Ectodermal cell (in vitro differentiated cells): ENCODE results near the gene ZNF133.
"Not testable (repeated sequence)": the region's sequence is repeated elsewhere in the genome, so short reads cannot be mapped to it uniquely, and the experiment has no call there.

ENCODE experiments used
- H3K27ac ChIP-seq: 2 replicates; pipeline ENCODE4 v1.7.0; 2013; ENCODE audit warnings: mild to moderate bottlenecking, low read depth, low read length; ENCODE audit not compliant: insufficient read depth, poor library complexity, severe bottlenecking
- H3K27me3 ChIP-seq: 2 replicates; pipeline ENCODE4 v1.7.0; 2013; ENCODE audit warnings: mild to moderate bottlenecking, low read length; ENCODE audit not compliant: insufficient read depth, control insufficient read depth, poor library complexity, severe bottlenecking
- H3K36me3 ChIP-seq: one replicate; pipeline ENCODE4 v1.7.0; 2013; ENCODE audit warnings: low read length; ENCODE audit not compliant: control insufficient read depth, insufficient read depth
- H3K4me1 ChIP-seq: one replicate; pipeline ENCODE4 v1.7.0; 2013; ENCODE audit warnings: low read length; ENCODE audit not compliant: control insufficient read depth, insufficient read depth
- H3K4me3 ChIP-seq: 2 replicates; pipeline ENCODE4 v1.7.0; 2013; ENCODE audit warnings: low read depth, low read length, control low read depth; ENCODE audit not compliant: insufficient read depth
- H3K9me3 ChIP-seq: 2 replicates; pipeline ENCODE4 v1.7.0; 2013; ENCODE audit warnings: mild to moderate bottlenecking, low read length, moderate library complexity; ENCODE audit not compliant: control insufficient read depth
- WGBS, 2 experiments: methylation state at CpG; one replicate each; pipeline ENCODE4 v1.1.7; 2013; ENCODE audit warnings: missing lambda C conversion rate in 2 of 2; 5-methylcytosine and 5-hydroxymethylcytosine counted together

ZNF133 gene

DNA sequence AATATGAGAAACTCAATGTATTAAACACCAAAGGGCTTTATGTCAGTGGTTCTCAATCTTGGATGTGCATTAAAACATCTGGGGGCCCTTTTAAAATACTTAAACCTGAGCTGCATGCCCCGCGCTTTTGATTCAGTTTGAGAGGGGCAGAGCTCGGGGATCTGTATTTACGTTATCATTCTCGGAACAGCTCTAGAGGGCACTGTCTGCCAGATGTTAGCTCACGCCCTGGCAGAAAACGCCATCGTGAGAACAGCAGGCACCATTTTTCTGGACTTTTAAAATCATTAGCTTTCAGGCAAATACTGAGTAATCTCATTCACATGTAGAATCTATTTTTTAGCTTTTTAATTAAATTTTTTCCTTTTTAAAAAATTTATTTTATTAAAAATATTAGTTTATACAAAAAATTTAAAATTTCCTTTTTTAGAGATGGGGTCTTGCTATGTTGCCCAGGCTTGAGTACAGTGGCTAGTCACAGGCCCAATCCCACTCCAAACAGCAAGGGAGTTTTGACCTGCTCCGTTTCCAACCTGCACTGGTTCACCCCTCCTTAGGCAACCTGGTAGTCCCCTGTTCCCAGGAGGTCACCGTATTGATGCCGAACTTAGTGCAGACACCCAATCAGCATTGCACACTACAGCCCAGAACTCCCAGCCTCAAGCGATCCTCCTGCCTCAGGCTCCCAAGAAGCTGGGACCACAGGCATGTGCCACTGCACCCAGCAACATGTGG lies 30.0 kb upstream of the ZNF133 start:
- 81 to 89% methylated on average over 12 of the region's 12 CpGs for WGBS, 2 experiments

DNA sequence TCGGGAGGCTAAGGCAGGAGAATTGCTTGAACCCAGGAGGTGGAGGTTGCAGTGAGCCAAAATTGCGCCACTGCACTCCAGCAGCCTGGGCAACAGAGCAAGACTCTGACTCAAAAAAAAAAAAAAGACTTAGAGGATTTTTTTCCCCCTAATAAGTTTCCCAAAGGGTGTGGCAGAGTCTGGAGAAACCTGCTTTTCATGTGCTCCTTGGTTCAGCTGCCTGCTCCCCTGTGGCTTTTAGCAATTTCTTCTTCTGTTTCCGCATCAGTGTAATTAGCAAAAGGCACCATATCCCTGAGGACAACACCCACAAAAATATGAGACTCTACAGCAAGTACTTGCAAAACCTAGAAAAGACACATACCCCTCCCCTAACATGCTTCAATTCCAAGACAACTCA lies 28.6 kb upstream of the ZNF133 start:
- WGBS, 2 experiments: 94 to 96% methylated on average over 3 of the region's 3 CpGs
- H3K27me3 ChIP-seq: no peaks in the 10 kb centered on the region
- no peak overlapping the region for H3K4me3 ChIP-seq
- no peaks in the 10 kb centered on the region for H3K9me3 ChIP-seq
- no peak overlapping the region for H3K27ac ChIP-seq
- no peaks in the 10 kb centered on the region for H3K4me1 ChIP-seq
- no peaks in the 10 kb centered on the region for H3K36me3 ChIP-seq

More for the DNA sequence above, 30.0 kb upstream of the ZNF133 start:
- no peak overlapping the region for H3K27ac ChIP-seq
- H3K4me3 ChIP-seq: no peak overlapping the region
- H3K27me3 ChIP-seq: no peaks in the 10 kb centered on the region
- no peaks in the 10 kb centered on the region for H3K9me3 ChIP-seq
- H3K36me3 ChIP-seq: no peaks in the 10 kb centered on the region
- H3K4me1 ChIP-seq: no peaks in the 10 kb centered on the region

DNA sequence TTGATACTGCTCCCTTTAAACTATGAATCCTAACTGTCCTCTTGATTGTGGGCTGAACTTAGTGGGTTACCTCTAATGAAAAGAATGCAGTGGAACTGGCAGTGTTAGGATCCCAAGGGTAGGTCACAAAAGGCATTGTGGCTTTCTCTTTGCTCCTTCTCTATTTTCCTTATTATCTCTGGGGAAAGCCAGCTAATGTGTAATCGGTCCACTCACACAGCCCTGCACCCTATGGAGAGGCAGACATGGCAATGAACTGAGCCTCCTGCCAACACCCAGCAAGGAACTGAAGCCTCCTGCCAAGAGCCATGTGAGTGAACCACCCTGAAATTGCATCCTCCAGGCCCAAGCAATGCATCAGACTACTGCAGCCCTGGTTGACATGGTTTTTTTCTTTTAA lies 24.6 kb upstream of the ZNF133 start:
- no peak overlapping the region for H3K4me3 ChIP-seq
- WGBS, 2 experiments: 52 to 61% methylated on average over 1 of the region's 1 CpG
- no peak overlapping the region for H3K27ac ChIP-seq
- H3K9me3 ChIP-seq: no peaks in the 10 kb centered on the region
- peaks cover 25% of the 10 kb centered on the region for H3K4me1 ChIP-seq
- H3K36me3 ChIP-seq: no peaks in the 10 kb centered on the region
- no peaks in the 10 kb centered on the region for H3K27me3 ChIP-seq

DNA sequence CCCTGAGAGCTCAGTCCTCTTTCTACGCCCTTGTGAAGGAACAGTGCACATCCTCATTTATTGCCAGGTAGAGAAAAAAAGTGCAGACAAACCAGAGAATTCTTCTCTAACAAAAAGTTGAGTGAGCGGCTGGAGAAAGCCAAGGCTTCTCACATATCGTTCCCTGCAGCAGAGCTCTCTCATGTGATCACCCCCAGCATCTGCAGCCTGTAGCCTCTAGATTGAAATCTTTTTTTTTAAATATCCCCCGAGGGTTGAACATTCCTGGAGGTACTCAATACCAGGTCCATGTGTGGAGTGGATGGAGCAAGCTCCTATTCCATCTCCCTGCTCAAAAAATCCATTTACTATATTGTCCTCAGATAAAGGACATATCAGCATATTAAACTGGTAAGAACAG lies 22.9 kb upstream of the ZNF133 start:
- no peak overlapping the region for H3K4me3 ChIP-seq
- WGBS, 2 experiments: 82 to 88% methylated on average over 4 of the region's 4 CpGs
- H3K27ac ChIP-seq: no peak overlapping the region
- H3K4me1 ChIP-seq: peaks cover 32% of the 10 kb centered on the region
- no peaks in the 10 kb centered on the region for H3K36me3 ChIP-seq
- H3K9me3 ChIP-seq: no peaks in the 10 kb centered on the region
- H3K27me3 ChIP-seq: no peaks in the 10 kb centered on the region

DNA sequence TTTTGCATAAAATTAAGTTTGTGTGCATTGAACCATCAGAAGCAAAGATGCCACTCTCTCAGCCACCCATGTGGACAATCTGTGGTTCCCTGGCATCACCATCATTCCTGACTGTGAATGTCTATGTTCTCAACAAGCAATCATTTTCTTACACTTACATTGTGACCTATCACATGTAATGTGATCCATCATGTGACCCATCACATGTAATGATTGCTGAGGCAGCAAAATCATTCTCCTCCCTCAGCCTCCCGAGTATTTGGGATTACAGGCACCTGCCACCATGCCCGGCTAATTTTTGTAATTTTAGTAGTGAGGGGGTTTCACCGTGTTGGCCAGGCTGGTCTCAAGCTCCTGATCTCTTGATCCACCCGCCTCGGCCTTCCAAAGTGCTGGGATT lies 22.0 kb upstream of the ZNF133 start:
- no peaks in the 10 kb centered on the region for H3K9me3 ChIP-seq
- 92 to 95% methylated on average over 5 of the region's 5 CpGs for WGBS, 2 experiments
- H3K4me1 ChIP-seq: peaks cover 32% of the 10 kb centered on the region
- H3K27me3 ChIP-seq: no peaks in the 10 kb centered on the region
- no peak overlapping the region for H3K4me3 ChIP-seq
- H3K36me3 ChIP-seq: no peaks in the 10 kb centered on the region
- H3K27ac ChIP-seq: no peak overlapping the region

DNA sequence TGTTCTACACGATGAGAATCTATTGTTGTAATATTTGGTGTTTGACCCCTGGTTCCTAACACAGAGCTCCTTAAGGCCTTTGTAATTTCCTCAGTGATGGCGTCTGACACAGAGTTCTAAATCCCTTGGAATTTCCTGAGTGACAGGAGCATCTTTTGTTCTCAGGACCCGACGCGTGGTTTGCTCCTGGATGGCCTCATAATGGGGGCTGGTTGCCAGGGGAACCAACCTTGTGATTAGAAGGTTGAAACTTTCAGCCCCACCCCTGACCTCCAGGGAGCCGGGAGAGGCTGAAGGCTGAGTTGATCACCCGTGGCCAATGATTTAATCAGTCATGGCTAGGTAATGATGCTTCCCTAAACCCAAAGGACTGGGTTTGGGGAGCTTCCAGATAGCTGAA lies 20.5 kb upstream of the ZNF133 start:
- Histone ChIP-seq H3K27ac (peak overlapping the region; percentile 90), H3K9me3 (no peaks in the 10 kb centered on the region), H3K27me3 (no peaks in the 10 kb centered on the region), H3K4me1 (peaks cover 32% of the 10 kb centered on the region), H3K36me3 (no peaks in the 10 kb centered on the region), H3K4me3 (peak overlapping the region; percentile 20)
- 1 to 2% methylated on average over 7 of the region's 7 CpGs for WGBS, 2 experiments

DNA sequence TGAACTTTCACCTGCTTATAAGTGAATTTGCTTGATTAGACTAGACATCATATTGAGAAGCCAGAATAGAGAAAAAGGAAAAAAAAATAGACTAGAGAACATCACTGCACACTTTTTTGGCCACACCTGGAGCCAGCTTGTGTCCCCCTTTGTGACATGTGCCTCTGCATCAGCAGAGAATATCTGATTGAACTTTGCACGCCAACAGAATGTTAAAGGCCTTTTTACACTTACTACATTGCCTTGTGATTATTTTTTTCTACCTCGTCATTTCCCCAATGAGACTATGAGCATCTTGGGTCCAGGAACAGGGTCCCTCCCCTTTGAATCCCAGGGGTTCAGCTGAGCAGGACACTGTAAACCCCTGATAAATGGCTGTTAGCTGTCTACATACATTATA lies 17.2 kb upstream of the ZNF133 start:
- H3K27me3 ChIP-seq: peaks cover 6% of the 10 kb centered on the region
- no peaks in the 10 kb centered on the region for H3K36me3 ChIP-seq
- H3K4me1 ChIP-seq: peaks cover 25% of the 10 kb centered on the region
- H3K4me3 ChIP-seq: no peak overlapping the region
- no peaks in the 10 kb centered on the region for H3K9me3 ChIP-seq
- WGBS, 2 experiments: 98% methylated on average over 2 of the region's 2 CpGs
- H3K27ac ChIP-seq: no peak overlapping the region

DNA sequence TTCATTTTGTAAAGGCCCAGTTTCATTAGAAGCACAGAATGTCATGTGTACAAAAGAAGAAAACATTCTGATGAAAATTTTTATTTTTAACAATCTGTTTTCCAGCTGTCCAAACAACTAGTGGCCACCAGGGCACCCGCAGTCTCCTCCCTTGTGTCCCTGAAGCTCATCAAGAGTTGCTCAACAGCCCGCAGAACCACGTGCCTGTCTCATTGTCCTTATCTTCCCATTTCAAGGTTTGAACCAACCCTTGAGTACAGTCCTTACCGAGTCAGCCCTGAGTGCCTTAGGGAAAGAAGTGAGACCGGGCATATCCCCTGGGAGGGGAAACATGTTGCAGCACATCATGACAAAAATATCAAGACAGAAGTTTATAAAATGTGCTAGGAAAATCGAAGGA lies 15.9 kb upstream of the ZNF133 start:
- H3K36me3 ChIP-seq: no peaks in the 10 kb centered on the region
- H3K27ac ChIP-seq: no peak overlapping the region
- H3K27me3 ChIP-seq: peaks cover 6% of the 10 kb centered on the region
- peaks cover 19% of the 10 kb centered on the region for H3K4me1 ChIP-seq
- no peak overlapping the region for H3K4me3 ChIP-seq
- WGBS, 2 experiments: 82 to 84% methylated on average over 6 of the region's 6 CpGs
- H3K9me3 ChIP-seq: no peaks in the 10 kb centered on the region

DNA sequence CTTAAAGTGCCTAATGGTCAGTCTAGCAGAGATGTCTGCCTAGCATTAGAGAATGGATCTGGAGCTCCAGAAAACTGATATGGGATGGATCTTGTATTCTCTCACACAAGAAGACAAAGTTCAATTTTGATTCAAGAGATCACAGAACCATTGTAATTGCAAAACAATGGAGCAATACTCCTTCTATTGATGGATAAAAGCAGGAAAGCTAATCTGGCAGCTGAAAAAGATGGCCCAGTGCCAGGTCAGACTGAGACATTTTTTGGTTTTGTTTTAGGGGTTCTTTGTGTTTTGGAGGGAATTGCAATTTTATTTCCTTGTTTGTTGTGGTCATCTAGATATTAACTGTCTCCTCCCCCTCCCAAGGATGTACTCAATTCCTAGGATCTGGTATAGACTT lies 14.6 kb upstream of the ZNF133 start:
- Histone ChIP-seq H3K9me3 (no peaks in the 10 kb centered on the region), H3K4me1 (peaks cover 7% of the 10 kb centered on the region), H3K27ac (no peak overlapping the region), H3K27me3 (peaks cover 6% of the 10 kb centered on the region), H3K4me3 (no peak overlapping the region), H3K36me3 (no peaks in the 10 kb centered on the region)

DNA sequence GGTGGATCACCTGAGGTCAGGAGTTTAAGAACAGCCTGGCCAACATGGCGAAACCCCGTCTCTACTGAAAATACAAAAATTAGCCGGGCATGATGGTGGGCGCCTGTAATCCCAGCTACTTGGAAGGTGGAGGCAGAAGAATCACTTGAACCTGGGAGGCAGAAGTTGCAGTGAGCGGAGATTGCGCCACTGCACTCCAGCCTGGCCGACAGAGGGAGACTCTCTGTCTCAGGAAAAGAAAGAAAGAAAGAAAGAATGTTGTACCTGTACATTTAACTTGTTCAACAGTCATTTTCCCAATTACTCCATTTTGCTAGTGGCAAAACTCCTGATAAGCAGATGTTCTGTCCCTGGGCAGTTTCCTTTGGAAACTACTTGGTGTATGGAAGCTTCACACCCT lies 12.4 kb upstream of the ZNF133 start:
- H3K4me1 ChIP-seq, H3K4me3 ChIP-seq, H3K27ac ChIP-seq, H3K9me3 ChIP-seq, H3K36me3 ChIP-seq: not testable (repeated sequence)
- 93 to 95% methylated on average over 7 of the region's 7 CpGs for WGBS, 2 experiments
- peaks cover 25% of the 10 kb centered on the region for H3K27me3 ChIP-seq

DNA sequence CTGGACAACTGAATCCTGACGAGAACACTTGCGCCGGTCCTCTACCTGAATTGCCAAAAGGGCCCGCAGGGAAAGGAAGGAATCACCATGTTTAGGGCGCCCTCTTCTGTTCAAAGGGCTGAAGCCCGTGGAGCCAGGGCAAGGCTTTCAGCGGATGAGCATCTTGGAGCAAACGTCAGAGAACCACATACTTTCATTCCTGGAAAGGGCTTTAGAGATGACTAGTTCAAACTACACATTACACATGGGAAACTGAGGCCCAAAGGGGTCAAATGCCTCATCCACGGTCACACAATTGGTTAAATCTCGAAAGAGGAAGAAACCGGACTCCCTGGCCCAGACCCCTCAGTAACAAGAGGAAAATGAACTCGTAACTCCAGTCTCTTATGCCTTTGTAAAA lies 11.5 kb upstream of the ZNF133 start:
- Histone ChIP-seq H3K27me3 (peaks cover 30% of the 10 kb centered on the region), H3K27ac (no peak overlapping the region), H3K36me3 (no peaks in the 10 kb centered on the region), H3K4me3 (no peak overlapping the region), H3K9me3 (no peaks in the 10 kb centered on the region), H3K4me1 (no peaks in the 10 kb centered on the region)
- 18 to 26% methylated on average over 12 of the region's 12 CpGs for WGBS, 2 experiments
